NCI-H1048 (cell line): ENCODE data around the gene DNAJC15.
"Not testable (repeated sequence)": the region's sequence is repeated elsewhere in the genome, so short reads cannot be mapped to it uniquely, and the experiment has no call there.

ENCODE experiments used
- DNase-seq: peaks from one replicate; lab custom pipeline; 2025; lab: John Stamatoyannopoulos, UW

DNAJC15 gene

GRCh38 chr13:43044720-43045301 is 21.4 kb downstream of the DNAJC15 start:
- DNase-seq, result no peak

DNA sequence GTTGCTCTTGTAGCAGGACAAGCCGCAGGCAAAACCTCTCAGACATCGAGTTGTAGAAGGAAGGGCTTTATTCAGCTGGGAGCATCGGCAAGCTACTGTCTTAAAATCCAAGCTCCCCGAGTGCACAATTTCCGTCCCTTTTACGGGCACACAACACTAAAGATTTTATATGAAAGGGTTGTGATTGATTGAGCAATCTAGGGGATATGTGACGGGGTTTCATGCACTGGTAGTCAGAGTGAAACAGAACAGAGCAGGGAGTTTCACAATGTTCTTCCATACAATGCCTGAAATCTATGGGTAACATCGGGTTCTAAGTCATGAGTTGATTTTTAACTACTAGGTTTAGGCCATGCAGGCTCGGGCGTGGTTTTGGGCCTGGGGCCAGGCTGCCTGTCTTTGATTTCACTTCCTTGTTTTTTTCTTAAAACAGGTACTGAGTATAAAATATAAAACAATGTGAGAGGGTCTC is 22.0 kb downstream of the DNAJC15 start:
- not testable (repeated sequence) for DNase-seq

DNA sequence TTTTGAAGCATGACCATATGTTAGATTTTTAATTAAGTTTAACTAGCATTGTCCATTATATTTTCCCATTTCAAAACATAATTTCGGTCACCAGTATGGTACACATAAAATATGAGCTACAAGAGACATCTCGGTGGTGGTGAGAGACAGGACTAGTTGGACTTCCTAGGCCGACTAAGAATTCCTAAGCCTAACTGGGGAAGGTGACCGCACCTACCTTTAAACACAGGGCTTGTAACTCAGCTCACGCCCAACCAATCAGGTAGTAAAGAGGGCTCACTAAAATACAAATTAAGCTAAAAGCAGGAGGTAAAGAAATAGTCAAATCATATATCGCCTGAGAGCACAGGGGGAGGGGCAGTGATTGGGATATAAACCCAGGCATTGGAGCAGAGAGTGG is 22.9 kb downstream of the DNAJC15 start:
- no peak for DNase-seq

DNA sequence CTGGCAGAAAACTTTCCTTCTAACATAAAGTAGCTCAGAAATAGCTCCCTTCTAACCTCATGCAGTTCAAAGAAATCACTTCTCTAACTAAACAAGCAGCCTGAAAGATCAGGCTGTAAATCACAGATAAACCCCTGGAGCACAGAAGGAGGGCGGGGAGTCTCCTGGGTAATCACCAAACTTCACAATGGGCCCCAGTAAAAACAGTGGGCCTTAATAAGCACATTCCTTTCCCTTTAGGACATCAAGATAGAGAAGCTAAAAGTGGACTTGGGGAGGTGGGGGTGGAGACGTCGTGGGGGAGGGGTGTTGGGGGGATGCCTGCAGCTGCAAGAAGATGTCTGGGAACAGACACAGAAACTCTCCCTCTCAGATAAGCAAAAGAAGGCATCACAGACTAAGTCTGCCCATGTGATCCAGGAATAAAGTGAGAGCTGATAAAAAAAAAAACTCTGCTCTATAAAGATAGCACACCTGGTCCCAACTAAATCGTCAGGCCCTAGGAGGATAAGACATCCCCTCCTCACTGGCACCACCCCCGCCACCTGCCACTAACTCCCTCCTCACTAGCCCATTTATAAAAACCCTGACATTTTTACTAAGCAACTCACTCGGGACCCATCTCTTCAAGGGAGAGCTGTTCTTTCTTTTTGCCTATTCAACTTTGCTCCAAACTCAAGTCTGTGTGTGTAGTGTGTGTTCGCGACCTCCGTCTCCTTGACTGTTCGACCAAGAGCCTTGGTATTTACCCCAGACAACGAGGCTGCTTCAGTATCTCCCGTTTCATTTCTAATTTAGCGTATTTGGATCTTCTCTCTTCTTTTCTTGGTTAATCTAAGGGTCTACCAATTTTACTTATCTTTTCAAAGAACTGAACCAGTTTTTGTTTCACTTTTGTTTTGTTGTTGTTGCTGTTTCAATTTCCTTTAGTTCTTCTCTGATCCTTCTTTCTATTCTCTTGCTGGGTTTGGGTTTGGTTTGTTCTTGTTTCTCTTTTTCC is 31.7 kb downstream of the DNAJC15 start:
- DNase-seq, result no peak

DNA sequence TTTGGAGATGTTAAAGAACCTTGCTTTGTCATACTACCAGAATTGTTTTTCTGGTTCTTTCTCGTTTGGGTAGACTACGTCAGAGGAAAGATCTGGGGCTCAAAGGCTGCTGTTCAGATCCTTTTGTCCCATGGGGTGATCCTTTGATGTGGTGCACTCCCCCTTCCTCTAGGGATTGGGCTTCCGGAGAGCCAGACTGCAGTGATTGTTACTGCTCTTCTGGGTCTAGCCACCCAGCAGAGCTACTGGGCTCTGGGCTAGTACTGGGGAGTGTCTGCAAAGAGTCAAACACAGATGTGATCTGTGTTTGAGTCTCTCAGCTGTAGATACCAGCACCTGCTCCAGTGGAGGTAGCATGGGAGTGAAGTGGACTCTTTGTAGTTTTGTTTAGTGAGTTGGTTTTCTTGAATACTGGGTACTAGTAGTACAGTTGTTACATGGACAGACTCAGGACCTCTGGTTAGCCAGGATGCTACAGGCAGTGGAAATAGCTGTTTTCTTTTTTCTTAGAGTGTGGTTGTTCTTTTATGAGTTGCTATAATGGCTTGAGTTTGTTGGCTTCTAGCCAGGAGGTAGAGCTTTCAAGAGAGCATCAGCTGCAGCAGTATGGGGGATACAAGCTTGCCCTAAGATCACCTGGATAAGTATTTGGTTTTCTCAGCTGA is 34.4 kb downstream of the DNAJC15 start:
- no peak for DNase-seq

- DNase-seq, result no peak
These were observed 34.9 kb downstream of the DNAJC15 start for GRCh38 chr13:43058318-43058674.

DNA sequence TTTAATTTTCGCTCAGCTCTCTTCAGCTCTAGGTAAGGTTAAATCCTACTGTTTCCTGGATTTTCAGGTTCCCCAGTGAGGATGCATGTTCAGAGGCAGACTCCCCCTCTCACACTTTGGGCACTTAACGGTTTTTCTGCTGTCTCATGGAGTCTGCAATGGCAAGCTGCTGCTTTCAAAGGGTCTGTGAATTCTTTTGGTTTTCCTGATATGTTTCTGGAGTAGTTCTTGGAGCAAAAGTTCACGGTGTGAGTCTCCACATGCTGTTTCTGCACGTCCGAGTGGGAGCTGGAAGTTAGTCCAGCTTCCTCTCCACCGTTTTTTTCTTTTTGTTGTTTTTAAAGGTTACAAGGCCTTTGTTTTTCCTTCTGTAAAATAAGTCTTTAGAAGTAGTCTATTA is 35.4 kb downstream of the DNAJC15 start:
- DNase-seq, result no peak

GRCh38 chr13:43059779-43060178 is 36.4 kb downstream of the DNAJC15 start:
- DNase-seq, result not testable (repeated sequence)

- not testable (repeated sequence) for DNase-seq
These were observed 37.4 kb downstream of the DNAJC15 start for GRCh38 chr13:43060806-43061205.

DNA sequence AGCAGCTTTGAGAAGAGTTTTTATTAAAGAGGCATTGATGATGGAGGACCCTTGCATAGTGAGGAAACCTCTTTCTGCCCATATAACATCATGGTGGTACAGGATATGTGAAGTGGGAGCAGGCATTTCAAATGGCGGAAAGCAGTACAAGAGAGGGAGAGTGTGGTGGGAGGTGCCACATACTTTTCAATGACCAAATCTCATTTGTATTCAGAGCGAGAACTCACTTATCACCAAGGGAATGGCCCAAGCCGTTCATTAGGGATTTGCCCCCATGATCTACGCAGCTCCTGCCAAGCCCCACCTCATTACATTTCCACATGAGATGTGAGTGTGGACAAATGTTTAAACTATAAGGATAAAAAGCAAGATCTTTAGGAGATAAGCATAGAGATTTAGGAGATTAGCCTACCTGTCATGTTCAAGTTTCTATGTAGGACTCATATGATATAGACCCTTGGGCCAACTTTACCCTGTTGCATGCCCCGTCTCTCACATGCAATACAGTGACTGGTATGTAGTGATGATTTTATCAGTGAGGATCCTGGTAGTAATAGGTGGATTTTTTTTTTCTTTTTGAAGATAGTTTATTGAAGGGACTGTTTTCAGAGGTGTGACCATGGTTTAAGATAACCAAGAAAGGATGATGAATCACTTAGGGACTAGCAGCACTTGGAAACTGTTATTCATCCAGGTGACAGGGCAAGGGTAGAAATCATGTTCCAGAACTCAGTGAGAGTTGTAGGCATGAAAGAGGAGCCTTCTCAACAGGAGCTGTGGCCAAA is 38.3 kb downstream of the DNAJC15 start:
- DNase-seq, result no peak

DNA sequence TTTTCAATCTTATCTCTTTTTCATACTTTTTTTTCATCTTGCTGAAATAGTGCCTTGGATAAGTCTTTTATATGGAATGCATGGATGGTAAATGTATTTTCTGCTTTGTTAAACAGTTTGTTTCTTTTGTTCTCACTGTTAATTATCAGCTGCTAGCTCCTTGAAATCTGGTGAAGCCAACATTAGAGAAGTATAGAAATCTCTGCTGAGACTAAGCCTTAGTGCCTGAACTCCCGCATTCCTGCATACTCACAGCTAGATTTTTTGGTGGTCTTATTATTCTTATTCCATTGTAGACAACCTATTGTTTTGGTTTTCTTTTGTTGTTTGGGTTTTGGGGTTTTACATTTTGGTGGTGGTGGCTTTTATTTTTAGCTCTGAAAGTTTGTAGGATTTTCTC is 48.4 kb downstream of the DNAJC15 start:
- DNase-seq, result no peak

DNA sequence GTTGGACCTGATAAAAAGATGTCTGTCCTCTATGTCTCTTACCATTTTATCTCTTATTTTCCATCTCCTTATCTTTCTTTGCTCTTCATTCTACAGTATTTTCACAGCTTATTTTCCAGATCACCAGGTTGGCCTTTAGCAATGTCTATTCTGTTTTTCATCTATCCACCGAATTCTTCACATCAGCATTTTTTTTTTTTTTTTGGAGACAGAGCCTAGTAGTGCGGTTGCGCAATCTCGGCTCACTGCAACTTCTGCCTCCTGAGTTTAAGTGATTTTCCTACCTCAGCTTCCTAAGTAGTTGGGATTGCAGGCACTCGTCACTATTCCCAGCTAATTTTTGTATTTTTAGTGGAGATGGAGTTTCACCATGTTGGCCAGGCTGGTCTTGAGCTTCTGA is 49.0 kb downstream of the DNAJC15 start:
- DNase-seq, result no peak

- no peak for DNase-seq
These were observed 51.6 kb downstream of the DNAJC15 start for GRCh38 chr13:43074824-43075510.

- DNase-seq, result not testable (repeated sequence)
These were observed 52.1 kb downstream of the DNAJC15 start for GRCh38 chr13:43075511-43075902.

GRCh38 chr13:43077046-43077445 is 53.7 kb downstream of the DNAJC15 start:
- DNase-seq, result no peak

- DNase-seq, result no peak
These were observed 54.1 kb downstream of the DNAJC15 start for GRCh38 chr13:43077461-43077860.

GRCh38 chr13:43077906-43078305 is 54.5 kb downstream of the DNAJC15 start:
- no peak for DNase-seq

- DNase-seq, result no peak
These were observed 55.0 kb downstream of the DNAJC15 start for GRCh38 chr13:43078399-43078798.

- DNase-seq, result no peak
These were observed 56.1 kb downstream of the DNAJC15 start for GRCh38 chr13:43079392-43079931.

DNA sequence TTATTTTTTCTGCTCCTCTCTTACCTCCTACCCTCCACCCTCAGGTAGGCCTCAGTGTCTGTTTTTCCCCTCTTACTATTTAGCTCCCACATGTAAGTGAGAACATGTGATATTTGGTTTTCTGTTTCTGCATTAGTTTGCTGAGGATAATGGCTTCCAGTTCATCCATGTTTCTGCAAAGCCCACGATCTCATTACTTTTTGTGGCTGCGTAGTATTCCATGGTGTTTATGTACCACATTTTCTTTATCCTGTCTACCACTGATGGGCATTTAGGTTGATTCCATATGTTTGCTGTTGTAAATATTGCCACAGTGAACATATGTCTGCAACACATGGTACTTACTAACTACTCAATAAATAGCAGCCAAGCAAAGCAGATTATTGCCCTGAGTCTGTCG is 56.8 kb downstream of the DNAJC15 start:
- DNase-seq, result no peak

DNA sequence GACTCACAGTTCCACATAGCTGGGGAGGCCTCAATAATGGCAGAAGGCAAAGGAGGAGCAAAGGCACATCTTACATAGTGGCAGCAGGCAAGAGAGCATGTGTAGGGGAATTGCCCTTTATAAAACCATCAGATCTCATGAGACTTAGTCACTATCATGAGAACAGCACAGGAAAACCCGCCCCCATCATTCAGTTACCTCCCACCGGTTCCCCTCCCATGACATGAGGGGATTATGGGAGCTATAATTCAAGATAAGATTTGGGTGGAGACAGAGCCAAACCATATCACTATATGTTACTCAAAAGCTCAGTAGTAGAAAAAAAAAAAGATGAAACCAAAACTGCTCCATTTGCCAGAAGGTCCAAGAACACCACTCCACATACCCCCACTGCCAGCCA is 58.5 kb downstream of the DNAJC15 start:
- no peak for DNase-seq
